H1 (cell line): ENCODE data around the gene POLRMT. TPM values are rescaled to one million over a fixed set of nuclear protein-coding genes. Genes with fewer than 3 reads are reported as not detected.

Experiments
- CTCF ChIA-PET: fragments of 300-600 bp; sonication (Branson Sonifier 250); formaldehyde crosslinking; loops from one replicate; lab custom pipeline; 2021; ENCODE audit not compliant: partially characterized antibody; lab: Charles Lee
- POLR2A ChIA-PET: fragments of 300-600 bp; sonication (Branson Sonifier 250); formaldehyde crosslinking; loops from one replicate; lab custom pipeline; 2021; ENCODE audit warnings: inconsistent platforms; ENCODE audit not compliant: partially characterized antibody; lab: Charles Lee
- DNase-seq, 2 experiments: peaks; one replicate each; pipeline versions ENCODE4 v3.0.0 to v3.0.0-alpha.2; 2010 to 2022; ENCODE audit warnings: low spot score in 2 of 2, low read depth in 1 of 2, mixed read lengths in 1 of 2
- FAIRE-seq: peaks from 2 replicates; lab custom pipeline; 2011; peaks lifted over from hg19 to GRCh38; lab: Jason Lieb, UNC
- H2AFZ ChIP-seq: 2 replicates; pipeline ENCODE4 v1.8.1; 2012; ENCODE audit warnings: low read length, inconsistent platforms
- H2AK5ac ChIP-seq: 2 replicates; pipeline ENCODE4 v1.6.1; 2013; ENCODE audit warnings: low read depth, low read length
- H2BK120ac ChIP-seq: replicated peaks from 2 replicates; pipeline ENCODE3; 2013; ENCODE audit warnings: low read depth, low read length, inconsistent platforms
- H2BK12ac ChIP-seq: 2 replicates; pipeline ENCODE4 v1.6.1; 2013; ENCODE audit warnings: low read depth, low read length
- H2BK15ac ChIP-seq: 2 replicates; pipeline ENCODE4 v1.6.1; 2013; ENCODE audit warnings: low read length
- H2BK20ac ChIP-seq: 2 replicates; pipeline ENCODE4 v1.6.1; 2013; ENCODE audit warnings: low read length
- H2BK5ac ChIP-seq: 2 replicates; pipeline ENCODE4 v1.6.1; 2013; ENCODE audit warnings: low read depth, low read length
- H3K14ac ChIP-seq: 2 replicates; pipeline ENCODE4 v1.6.1; 2013; ENCODE audit warnings: inconsistent platforms; ENCODE audit not compliant: insufficient read length
- H3K18ac ChIP-seq: 2 replicates; pipeline ENCODE4 v1.6.1; 2013; ENCODE audit warnings: low read length; ENCODE audit errors: extremely low read depth
- H3K23ac ChIP-seq: 2 replicates; pipeline ENCODE4 v1.6.1; 2013; ENCODE audit warnings: inconsistent platforms; ENCODE audit not compliant: insufficient read length
- H3K23me2 ChIP-seq: 2 replicates; pipeline ENCODE4 v1.6.1; 2013; ENCODE audit warnings: low read depth, low read length
- H3K27ac ChIP-seq: 2 replicates; pipeline ENCODE4 v1.6.1; 2011; ENCODE audit warnings: low read depth, low read length, inconsistent platforms
- H3K27me3 ChIP-seq, 4 experiments: replicated peaks in 1 of 4; 1 replicate in 1 of 4; 2 replicates in 3 of 4; pipeline versions ENCODE4 v1.6.1 to v1.8.1; 2011 to 2013; ENCODE audit warnings: low read length in 3 of 4, mild to moderate bottlenecking in 3 of 4, inconsistent platforms in 2 of 4, mixed read lengths in 2 of 4, moderate library complexity in 1 of 4; ENCODE audit not compliant: control insufficient read depth in 3 of 4, insufficient read depth in 3 of 4; ENCODE audit errors: extremely low read depth in 1 of 4
- H3K36me3 ChIP-seq, 4 experiments: 2 replicates each; pipeline versions ENCODE4 v1.6.1 to v1.8.1; 2011 to 2013; ENCODE audit warnings: mild to moderate bottlenecking in 4 of 4, low read length in 3 of 4, moderate library complexity in 2 of 4, control low read depth in 1 of 4, inconsistent platforms in 1 of 4; ENCODE audit not compliant: insufficient read depth in 4 of 4, control insufficient read depth in 2 of 4
- H3K4ac ChIP-seq: replicated peaks from 2 replicates; pipeline ENCODE3; 2013; ENCODE audit warnings: low read length, low read depth, mixed read lengths, inconsistent platforms; ENCODE audit not compliant: insufficient read length
- H3K4me1 ChIP-seq, 4 experiments: replicated peaks in 1 of 4; 1 replicate in 1 of 4; 2 replicates in 3 of 4; pipeline versions ENCODE4 v1.6.1 to v1.8.1; 2011 to 2013; ENCODE audit warnings: low read length in 3 of 4, inconsistent platforms in 2 of 4, mixed read lengths in 1 of 4; ENCODE audit not compliant: insufficient read depth in 4 of 4, control insufficient read depth in 3 of 4
- H3K4me2 ChIP-seq, 2 experiments: 2 replicates each; pipeline versions ENCODE4 v1.6.1 to v1.8.1; 2011 to 2013; ENCODE audit warnings: low read depth in 2 of 2, low read length in 2 of 2, control low read depth in 1 of 2, inconsistent platforms in 1 of 2, mild to moderate bottlenecking in 1 of 2; ENCODE audit not compliant: insufficient read depth in 1 of 2
- H3K4me3 ChIP-seq, 4 experiments: fragments of 200-600, 300-600 bp in 1 of 4; sonication (generic), shearing (Covaris generic), sonication (Bioruptor Twin) in 1 of 4; 2 replicates each; pipeline versions ENCODE4 v1.5.1 to v1.8.1; 2011 to 2016; ENCODE audit warnings: low read length in 4 of 4, low read depth in 3 of 4, control low read depth in 2 of 4, inconsistent platforms in 2 of 4, mild to moderate bottlenecking in 2 of 4, mixed read lengths in 1 of 4, moderate library complexity in 1 of 4; ENCODE audit not compliant: insufficient read depth in 2 of 4; ENCODE audit errors: extremely low read depth in 1 of 4
- H3K56ac ChIP-seq: replicated peaks from 2 replicates; pipeline ENCODE3; 2013; ENCODE audit warnings: low read depth, mild to moderate bottlenecking, mixed read lengths, low read length, inconsistent platforms; ENCODE audit not compliant: insufficient read length
- H3K79me1 ChIP-seq: 2 replicates; pipeline ENCODE4 v1.6.1; 2013; ENCODE audit warnings: low read depth, low read length, control low read depth
- H3K79me2 ChIP-seq, 2 experiments: 2 replicates each; pipeline versions ENCODE4 v1.6.1 to v1.8.1; 2012 to 2013; ENCODE audit warnings: low read length in 2 of 2, mild to moderate bottlenecking in 2 of 2, inconsistent platforms in 1 of 2; ENCODE audit not compliant: insufficient read depth in 2 of 2, control insufficient read depth in 1 of 2
- H3K9ac ChIP-seq, 4 experiments: replicated peaks in 1 of 4; 1 replicate in 1 of 4; 2 replicates in 3 of 4; pipeline versions ENCODE4 v1.6.1 to v1.8.1; 2011 to 2013; ENCODE audit warnings: low read depth in 3 of 4, low read length in 3 of 4, control low read depth in 2 of 4, mild to moderate bottlenecking in 2 of 4, moderate library complexity in 2 of 4, inconsistent platforms in 1 of 4; ENCODE audit errors: extremely low read depth in 1 of 4
- H3K9me3 ChIP-seq, 2 experiments: 2 replicates each; pipeline versions ENCODE4 v1.6.1 to v1.8.1; 2012 to 2013; ENCODE audit warnings: mild to moderate bottlenecking in 2 of 2, moderate library complexity in 2 of 2, control low read depth in 1 of 2, inconsistent platforms in 1 of 2, low read depth in 1 of 2, low read length in 1 of 2, mixed read lengths in 1 of 2; ENCODE audit not compliant: insufficient read depth in 2 of 2
- H4K20me1 ChIP-seq, 2 experiments: replicated peaks in 1 of 2; 2 replicates each; pipeline versions ENCODE3 to v1.8.1; 2011 to 2013; ENCODE audit warnings: inconsistent platforms in 2 of 2, low read length in 2 of 2, mild to moderate bottlenecking in 1 of 2; ENCODE audit not compliant: insufficient read depth in 2 of 2, control insufficient read depth in 1 of 2
- H4K5ac ChIP-seq: 2 replicates; pipeline ENCODE4 v1.6.1; 2013; ENCODE audit warnings: low read length, low read depth, mixed read lengths, inconsistent platforms; ENCODE audit not compliant: insufficient read length
- H4K8ac ChIP-seq: 2 replicates; pipeline ENCODE4 v1.8.0; 2013; ENCODE audit warnings: mild to moderate bottlenecking, moderate library complexity, low read length, inconsistent platforms; ENCODE audit not compliant: insufficient read depth; ENCODE audit errors: extremely low read depth
- H4K91ac ChIP-seq: replicated peaks from 2 replicates; pipeline ENCODE3; 2013; ENCODE audit warnings: low read length, mixed read lengths, inconsistent platforms; ENCODE audit not compliant: insufficient read length
- CEBPB ChIP-seq: IDR thresholded peaks from 2 replicates; pipeline ENCODE4 v1.6.1; 2012; ENCODE audit warnings: low read depth, low read length
- MAFK ChIP-seq: IDR thresholded peaks from 2 replicates; pipeline ENCODE4 v1.6.1; 2012; ENCODE audit warnings: low read depth, mild to moderate bottlenecking, improper control_type of control experiment, low read length
- RXRA ChIP-seq: IDR thresholded peaks from 2 replicates; pipeline ENCODE4 v1.6.1; 2011; ENCODE audit warnings: low read depth, mild to moderate bottlenecking, low read length, moderate library complexity; ENCODE audit not compliant: insufficient read depth
- TAF7 ChIP-seq: optimal IDR thresholded peaks from 2 replicates; pipeline ENCODE3; 2011; ENCODE audit warnings: low read depth, mild to moderate bottlenecking, inconsistent platforms, low read length, moderate library complexity, borderline replicate concordance
- WGBS, 2 experiments: shearing (Covaris generic) in 1 of 2; methylation state at CpG; one replicate each; pipeline versions ENCODE4 v1.1.6 to v1.1.7; 2013 to 2015; ENCODE audit warnings: low lambda C conversion rate in 2 of 2, mixed read lengths in 2 of 2, inconsistent platforms in 1 of 2, low coverage in 1 of 2, missing lambda C conversion rate in 1 of 2; ENCODE audit not compliant: insufficient replicate concordance in 2 of 2, insufficient coverage in 1 of 2, insufficient read length in 1 of 2; ENCODE audit errors: extremely low coverage in 1 of 2, missing lambda C conversion rate in 1 of 2; 5-methylcytosine and 5-hydroxymethylcytosine counted together
- polyA plus RNA-seq, 7 experiments: library from polyadenylated mRNA; depleted of rRNA in 3 of 7; stranded (reverse) in 5 of 7; unstranded in 2 of 7; fragments of >200 nt in 5 of 7; fragments of 200-250 nt in 2 of 7; gene quantifications; 1 replicate in 5 of 7; 2 replicates in 1 of 7; 4 replicates in 1 of 7; pipeline versions ENCODE4 v1.2.1 to v1.2.3, GENCODE V29; 2011 to 2013; ENCODE audit warnings: missing spikeins in 2 of 7, mixed read lengths in 2 of 7
- total RNA-seq: library from RNA; stranded (reverse); fragmentation: NEBNext Ultra II Directional; extraction: Animal tissue kit (Norgen Biotek cat#: 25700); gene quantifications from 2 replicates; pipeline ENCODE4 v1.2.1, GENCODE V29; 2021

Gene POLRMT
- total and polyA plus RNA-seq, 2 of the 8 experiments (the other 6 are each of a cell fraction or from before 2014, with no cell fraction given): 93.0 to 111 TPM

DNA sequence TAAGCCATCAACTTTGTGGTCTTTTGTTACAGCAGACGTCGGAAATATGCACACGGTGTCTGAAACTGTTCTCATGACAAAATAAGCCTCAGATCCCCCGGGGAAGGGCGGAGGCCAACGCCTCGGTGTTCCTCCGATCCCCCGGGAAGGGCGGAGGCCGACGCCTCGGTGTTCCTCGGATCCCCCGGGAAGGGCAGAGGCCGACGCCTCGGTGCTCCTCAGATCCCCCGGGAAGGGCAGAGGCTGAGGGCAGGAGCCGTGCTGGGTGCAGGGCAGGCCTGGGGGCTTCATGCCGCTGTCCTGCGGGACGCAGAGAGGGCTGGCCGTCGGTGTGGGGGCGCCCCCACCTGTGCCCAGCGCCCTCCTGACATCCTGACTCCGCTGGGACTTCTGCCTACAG is 11.0 kb upstream of the POLRMT start:
- WGBS, 2 experiments: 91% methylated on average over 19 of the region's 28 CpGs; no CpG with 5 or more reads in 1 of the 2 experiments
- peaks cover 0 to 42% (median 16%) of the 10 kb centered on the region in 4 experiments; a peak in 6 of 8 replicates for H3K36me3 ChIP-seq
- no peak overlapping the region for H3K4ac ChIP-seq
- H2BK5ac ChIP-seq: no peak overlapping the region
- no peak overlapping the region for H3K14ac ChIP-seq
- ChIA-PET POLR2A (no interaction called here), CTCF (interaction anchor here (0.6 kb wide), 1 partner anchor 18 kb away, joined by 4 read pairs; no protein-coding TSS in a partner anchor)
- H3K27me3 ChIP-seq: peaks cover 0 to under 1% (median 0%) of the 10 kb centered on the region in 4 experiments; a peak in 3 of 7 replicates
- no peak overlapping the region for H2AK5ac ChIP-seq
- no peaks in the 10 kb centered on the region for H3K79me2 ChIP-seq
- H3K4me2 ChIP-seq: no peak overlapping the region
- DNase-seq: no peak
- no peak for TF ChIP-seq MAFK
- no peak for TF ChIP-seq TAF7
- TF ChIP-seq CEBPB: no peak
- TF ChIP-seq RXRA: no peak
- H2AFZ ChIP-seq: no peak overlapping the region
- H3K79me1 ChIP-seq: no peaks in the 10 kb centered on the region; the same call in 1 of the 2 replicates
- H3K9me3 ChIP-seq: no peaks in the 10 kb centered on the region
- FAIRE-seq: no peak
- H4K5ac ChIP-seq: no peak overlapping the region
- H3K23me2 ChIP-seq: peaks cover 2% of the 10 kb centered on the region; the same call in 1 of the 2 replicates
- H3K27ac ChIP-seq: no peak overlapping the region
- peaks cover 5 to 11% of the 10 kb centered on the region in 2 experiments for H4K20me1 ChIP-seq
- H3K23ac ChIP-seq: no peak overlapping the region
- H3K18ac ChIP-seq: no peak overlapping the region
- H4K91ac ChIP-seq: no peak overlapping the region
- no peak overlapping the region for H2BK15ac ChIP-seq
- H3K4me1 ChIP-seq: no peaks in the 10 kb centered on the region; a peak in 1 of 7 replicates
- H3K4me3 ChIP-seq: no peak overlapping the region
- no peak overlapping the region for H3K56ac ChIP-seq
- no peak overlapping the region for H2BK20ac ChIP-seq
- H2BK12ac ChIP-seq: no peak overlapping the region
- H4K8ac ChIP-seq: no peak overlapping the region
- H3K9ac ChIP-seq: no peak overlapping the region
- no peak overlapping the region for H2BK120ac ChIP-seq
